WERI-Rb-1 (cell line): ENCODE measurements around the gene ATP6V0A1.

Experiments used
- DNase-seq: peaks from one replicate; pipeline ENCODE4 v3.0.0-alpha.2; 2020
- H3K27ac ChIP-seq: fragments of 250-450 bp; sonication (Bioruptor Pico); 2 replicates; pipeline ENCODE4 v1.5.1; 2020; ENCODE audit warnings: mild to moderate bottlenecking, moderate library complexity
- H3K27me3 ChIP-seq: fragments of 250-450 bp; sonication (Bioruptor Pico); 2 replicates; pipeline ENCODE4 v1.5.1; 2021; ENCODE audit warnings: mild to moderate bottlenecking, low read depth, moderate library complexity; ENCODE audit not compliant: insufficient read depth, severe bottlenecking
- H3K36me3 ChIP-seq: fragments of 250-450 bp; sonication (Bioruptor Pico); 2 replicates; pipeline ENCODE4 v1.5.1; 2020; ENCODE audit warnings: mild to moderate bottlenecking, moderate library complexity
- H3K4me3 ChIP-seq: 2 replicates; pipeline ENCODE4 v1.5.1; 2011; ENCODE audit warnings: low read depth, mild to moderate bottlenecking, control low read depth, low read length
- H3K9me3 ChIP-seq: fragments of 250-450 bp; sonication (Bioruptor Pico); 2 replicates; pipeline ENCODE4 v1.5.1; 2021; ENCODE audit warnings: mild to moderate bottlenecking, moderate library complexity; ENCODE audit not compliant: severe bottlenecking
- TF ChIP-seq, protein P1 (sequence below): IDR thresholded peaks from 2 replicates; pipeline ENCODE4 v1.5.1; 2011; ENCODE audit warnings: low read depth, mild to moderate bottlenecking, control low read depth, inconsistent platforms, low read length

The ATP6V0A1 gene

DNA sequence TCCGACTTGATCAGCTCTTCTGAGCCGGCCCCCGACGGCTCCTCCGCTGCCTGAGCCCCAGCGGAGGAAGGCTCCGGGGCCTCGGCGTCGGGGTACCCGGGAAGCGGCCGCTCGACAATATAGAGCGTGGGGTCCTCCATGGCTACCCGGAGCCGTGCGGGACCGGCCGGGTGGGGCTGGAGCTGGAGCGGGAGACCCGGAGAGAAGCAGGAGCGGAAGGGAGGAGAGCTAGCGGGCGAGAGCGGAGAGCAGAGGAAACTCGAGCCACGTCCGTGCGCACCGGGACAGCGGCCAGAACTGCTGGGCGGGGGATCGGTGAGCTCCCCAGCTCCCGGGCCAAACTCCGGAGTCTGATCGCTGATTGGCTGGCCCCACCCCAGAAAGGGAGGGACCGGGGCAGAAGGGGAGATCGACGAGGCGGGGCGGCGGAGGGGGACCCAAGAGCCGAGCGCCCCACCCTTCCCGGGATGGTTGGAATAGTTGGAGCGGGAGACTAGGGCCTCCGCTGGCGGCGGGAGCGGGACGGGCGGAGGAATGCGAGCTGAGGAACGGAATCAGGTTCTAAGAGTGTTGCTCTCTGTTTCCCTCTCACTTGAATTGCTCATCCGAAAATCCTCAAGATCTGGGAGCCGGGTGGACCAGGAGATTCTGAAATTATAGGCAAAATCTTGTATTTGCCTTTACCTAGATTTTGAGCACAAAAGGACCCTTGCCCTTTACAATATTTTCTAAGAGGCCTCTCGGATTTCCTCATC lies 35.5 kb upstream of the ATP6V0A1 start, which contains the start of gene CAVIN1:
CAVIN1 (minus strand) TSS at position 299 of the 755 bp plus-strand sequence; CDS start at position 140, 159 bp downstream.
- Histone ChIP-seq H3K36me3 (no peaks in the 10 kb centered on the region), H3K4me3 (peak within 1 kb of the TSS; percentile 60), H3K27me3 (peaks cover 26% of the 10 kb centered on the region), H3K9me3 (no peaks in the 10 kb centered on the region), H3K27ac (no peak within 1 kb of the TSS)
- TF ChIP-seq, protein P1, sequence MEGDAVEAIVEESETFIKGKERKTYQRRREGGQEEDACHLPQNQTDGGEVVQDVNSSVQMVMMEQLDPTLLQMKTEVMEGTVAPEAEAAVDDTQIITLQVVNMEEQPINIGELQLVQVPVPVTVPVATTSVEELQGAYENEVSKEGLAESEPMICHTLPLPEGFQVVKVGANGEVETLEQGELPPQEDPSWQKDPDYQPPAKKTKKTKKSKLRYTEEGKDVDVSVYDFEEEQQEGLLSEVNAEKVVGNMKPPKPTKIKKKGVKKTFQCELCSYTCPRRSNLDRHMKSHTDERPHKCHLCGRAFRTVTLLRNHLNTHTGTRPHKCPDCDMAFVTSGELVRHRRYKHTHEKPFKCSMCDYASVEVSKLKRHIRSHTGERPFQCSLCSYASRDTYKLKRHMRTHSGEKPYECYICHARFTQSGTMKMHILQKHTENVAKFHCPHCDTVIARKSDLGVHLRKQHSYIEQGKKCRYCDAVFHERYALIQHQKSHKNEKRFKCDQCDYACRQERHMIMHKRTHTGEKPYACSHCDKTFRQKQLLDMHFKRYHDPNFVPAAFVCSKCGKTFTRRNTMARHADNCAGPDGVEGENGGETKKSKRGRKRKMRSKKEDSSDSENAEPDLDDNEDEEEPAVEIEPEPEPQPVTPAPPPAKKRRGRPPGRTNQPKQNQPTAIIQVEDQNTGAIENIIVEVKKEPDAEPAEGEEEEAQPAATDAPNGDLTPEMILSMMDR = no peak
- DNase-seq = no peak

DNA sequence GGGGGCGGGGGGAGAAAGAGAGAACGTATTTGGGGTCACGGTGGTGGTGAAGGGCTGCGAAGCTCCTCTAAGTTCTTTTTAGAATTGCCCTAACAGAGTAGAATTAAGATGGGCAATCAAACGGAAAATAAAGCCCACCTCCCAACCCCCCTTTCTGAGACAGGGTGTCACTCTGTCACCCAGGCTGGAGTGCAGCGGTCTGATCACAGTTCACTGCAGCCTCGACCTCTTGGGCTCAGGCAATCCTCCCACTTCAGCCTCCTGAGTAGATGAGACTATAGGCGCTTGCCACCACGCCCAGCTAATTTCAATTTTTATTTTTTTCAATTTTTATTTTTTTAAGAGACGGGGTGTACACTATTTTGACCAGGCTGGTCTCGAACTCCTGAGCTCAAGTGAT lies 34.9 kb upstream of the ATP6V0A1 start:
- H3K27ac ChIP-seq = no peak overlapping the region

DNA sequence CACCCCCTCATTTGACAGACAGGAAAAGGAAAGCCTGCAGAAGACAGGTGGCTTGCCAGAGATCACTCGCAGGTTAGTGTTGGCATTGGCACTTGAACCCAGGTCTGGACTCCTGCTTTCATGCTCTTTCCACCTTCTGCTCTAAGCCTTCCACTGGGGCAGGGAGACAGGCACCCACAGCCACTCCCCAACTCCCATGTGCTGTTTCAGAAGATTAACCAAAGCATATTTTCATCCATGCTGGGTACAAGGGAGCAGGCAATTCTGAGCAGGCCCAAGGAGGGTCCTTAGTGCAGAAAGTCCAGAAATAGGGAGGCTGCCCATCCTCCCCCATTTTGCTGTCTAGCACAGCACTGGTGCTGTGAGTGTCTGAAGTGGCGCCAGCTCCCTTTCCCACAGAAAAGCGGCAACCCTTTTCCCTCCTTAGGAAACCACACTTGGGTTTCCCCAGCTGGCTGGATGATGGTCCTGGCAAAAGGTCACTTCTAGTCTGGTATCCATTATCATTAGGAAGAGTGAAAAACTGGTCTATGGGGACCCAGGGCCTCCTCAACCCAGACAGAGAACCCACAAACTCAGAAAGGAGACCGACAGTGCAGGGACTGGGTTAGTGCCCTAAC lies 33.6 kb upstream of the ATP6V0A1 start:
- Histone ChIP-seq H3K27ac (no peak overlapping the region), H3K36me3 (no peaks in the 10 kb centered on the region), H3K27me3 (peaks cover 26% of the 10 kb centered on the region), H3K4me3 (no peak overlapping the region), H3K9me3 (no peaks in the 10 kb centered on the region)
- TF ChIP-seq, protein P1 = no peak
- no peak for DNase-seq

More for the DNA sequence above, 34.9 kb upstream of the ATP6V0A1 start:
- Histone ChIP-seq H3K27me3 (peaks cover 26% of the 10 kb centered on the region), H3K4me3 (no peak overlapping the region), H3K36me3 (no peaks in the 10 kb centered on the region), H3K9me3 (no peaks in the 10 kb centered on the region)
- TF ChIP-seq, protein P1 = no peak
- no peak for DNase-seq

DNA sequence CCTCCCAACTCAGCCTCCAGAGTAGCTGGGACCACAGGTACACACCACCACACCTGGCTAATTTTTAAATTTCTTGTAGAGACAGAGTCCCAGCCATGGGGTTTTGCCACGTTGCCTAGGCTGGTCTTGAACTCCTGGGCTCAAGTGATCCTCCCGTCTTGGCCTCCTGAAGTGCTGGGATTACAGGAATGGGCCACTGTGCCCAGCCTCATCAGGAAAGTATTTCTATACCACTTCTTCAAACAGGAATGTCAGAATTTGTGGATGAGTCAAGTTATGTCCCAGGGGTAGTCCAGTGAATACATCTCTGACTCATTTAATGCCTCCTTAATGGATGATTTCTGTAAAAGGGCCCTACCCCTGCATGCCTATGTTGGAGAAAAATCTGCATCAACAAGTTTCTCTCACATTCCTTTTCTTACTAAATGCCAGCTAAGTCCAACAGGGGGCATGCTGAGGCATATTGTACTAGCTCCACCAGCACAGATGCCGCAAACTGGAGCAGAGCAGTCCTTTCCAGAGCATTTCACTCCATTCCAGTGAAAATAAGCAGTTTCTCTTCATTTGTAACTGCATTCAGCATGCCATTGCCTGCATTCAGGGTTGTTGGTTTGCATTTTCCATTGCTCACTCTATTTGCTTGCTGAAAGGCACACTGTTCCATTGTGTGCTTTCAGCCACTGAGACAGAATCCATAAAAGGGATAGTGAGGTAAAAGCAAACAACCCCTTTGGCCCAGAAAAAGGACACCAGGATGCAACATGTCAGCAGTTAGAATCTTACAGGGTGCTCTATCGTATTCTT lies 30.3 kb upstream of the ATP6V0A1 start:
- H3K27ac ChIP-seq = no peak overlapping the region
- DNase-seq = peak; percentile 64
- TF ChIP-seq, protein P1 = peak; percentile 84
- H3K4me3 ChIP-seq = no peak overlapping the region
- no peaks in the 10 kb centered on the region for H3K27me3 ChIP-seq
- H3K9me3 ChIP-seq = no peaks in the 10 kb centered on the region
- H3K36me3 ChIP-seq = no peaks in the 10 kb centered on the region

DNA sequence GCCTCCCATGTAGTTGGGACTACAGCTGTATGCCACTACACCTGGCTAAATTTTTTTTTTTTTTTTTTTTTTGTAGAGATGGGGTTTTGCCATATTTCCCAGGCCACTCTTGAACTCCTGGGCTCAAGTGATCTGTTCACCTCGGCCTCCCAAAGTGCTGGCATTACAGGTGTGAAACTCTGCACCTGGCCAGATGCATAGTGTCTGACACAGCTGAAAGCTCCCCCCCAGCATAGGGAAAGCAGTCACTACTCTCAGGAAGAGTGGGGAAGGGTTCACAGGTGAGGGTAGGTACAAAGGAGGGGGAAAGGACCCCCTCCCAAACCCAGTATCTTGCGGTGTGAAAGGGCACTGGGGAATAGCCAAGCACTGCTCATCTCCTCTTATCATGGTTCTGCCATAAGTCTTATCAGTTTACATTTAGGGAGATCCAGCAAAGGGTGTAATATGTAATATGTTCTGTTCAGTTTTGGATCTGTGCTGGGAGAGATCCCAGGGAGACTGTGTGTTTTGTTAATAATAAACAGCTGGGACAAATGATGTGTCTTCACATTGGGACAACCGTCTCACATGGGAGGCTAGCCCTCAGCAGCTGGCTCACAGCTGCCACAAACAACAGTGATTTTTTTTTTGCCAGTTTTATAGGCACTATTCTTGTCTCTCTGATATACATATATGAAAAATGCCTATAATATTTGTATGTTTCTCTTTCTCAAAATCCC lies 28.8 kb upstream of the ATP6V0A1 start:
- Histone ChIP-seq H3K27me3 (no peaks in the 10 kb centered on the region), H3K27ac (no peak overlapping the region), H3K36me3 (no peaks in the 10 kb centered on the region), H3K4me3 (no peak overlapping the region), H3K9me3 (no peaks in the 10 kb centered on the region)
- no peak for DNase-seq
- TF ChIP-seq, protein P1 = no peak
